Measurements from ENCODE around the gene PCLO. TPM values are rescaled to one million over a fixed set of nuclear protein-coding genes. Genes with fewer than 3 reads are reported as not detected.

The PCLO gene
- total and polyA plus RNA-seq, 2 of the 4 experiments (the other 2 are of a cell fraction) = under 0.01 to 0.05 TPM

DNA sequence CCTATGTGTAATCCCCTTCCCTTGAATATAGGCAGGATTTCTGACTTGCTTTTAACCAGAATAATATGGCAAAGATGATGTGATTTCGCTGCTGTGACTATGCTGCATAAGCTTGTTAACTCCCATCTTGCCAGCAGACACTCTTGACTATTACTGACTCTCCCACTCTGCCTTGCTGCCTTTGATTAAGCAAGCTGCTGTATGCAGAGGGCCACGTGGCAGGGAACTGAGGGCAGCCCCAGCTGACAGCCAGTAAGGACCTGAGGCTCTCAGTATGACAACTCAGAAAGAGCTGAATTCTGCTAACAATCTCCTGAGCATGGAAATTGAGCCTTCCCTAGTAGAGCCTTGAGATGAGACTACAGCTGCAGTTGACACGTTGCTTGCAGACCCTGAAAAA, 439.7 kb downstream of the PCLO start:
- H3K9ac ChIP-seq (ENCODE audit: low read depth, low read length) = no peak overlapping the region
- no peak overlapping the region for H3K23ac ChIP-seq (ENCODE audit: low read depth, low read length)
- no peak for DNase-seq
- H3K4me2 ChIP-seq (ENCODE audit: low read depth, low read length) = no peak overlapping the region
- H3K36me3 ChIP-seq (ENCODE audit: control insufficient read depth, insufficient read depth, low read length) = no peaks in the 10 kb centered on the region
- BruUV-seq (replicated peaks) = no TSS peak
- H3K18ac ChIP-seq (ENCODE audit: low read depth, low read length) = no peak overlapping the region
- 0 out of 2 replicates have a peak overlapping the region, but pooled peaks have one; percentile 29 for H3K14ac ChIP-seq (replicated peaks; ENCODE audit: low read depth, low read length)
- no peak overlapping the region for H2BK5ac ChIP-seq (ENCODE audit: low read depth, low read length, poor library complexity, severe bottlenecking)
- H3K9me1 ChIP-seq (ENCODE audit: insufficient read depth, low read length) = no peaks in the 10 kb centered on the region; the same call in 1 of the 2 replicates
- no peak overlapping the region for H4K5ac ChIP-seq (ENCODE audit: low read depth, low read length)
- dilution Hi-C loops (cut with HindIII; ENCODE audit: low sequenced_read_pairs, unreplicated experiment) = no loop called here
- no peak overlapping the region for H4K91ac ChIP-seq (ENCODE audit: insufficient read depth, low read depth, low read length)
- no peak overlapping the region for H3K4me3 ChIP-seq (ENCODE audit: insufficient read depth, low read depth, low read length)
- H4K8ac ChIP-seq (ENCODE audit: low read depth in 2 of 2, low read length in 2 of 2) = no peak overlapping the region
- ChIA-PET POLR2A (ENCODE audit: unreplicated experiment) (no interaction called here), CTCF (interaction anchor here (0.6 to 1.1 kb wide), 3 partner anchors 287 to 680 kb away, joined by 3 to 6 read pairs (median 4); no protein-coding TSS in a partner anchor)
- intact Hi-C loops (cut with micrococcal nuclease) = loop anchor here (10.0 kb wide), 1 partner anchor 238 kb away; no protein-coding TSS in a partner anchor
- H3K4me1 ChIP-seq (ENCODE audit: control insufficient read depth, insufficient read depth, low read length) = 0 out of 2 replicates have a peak, but pooled peaks cover 2% of the 10 kb centered on the region
- H2BK120ac ChIP-seq (ENCODE audit: low read depth, low read length) = no peak overlapping the region
- in situ Hi-C loops (cut with MboI; ENCODE audit: low sequenced_read_pairs) = loop anchor here (10.0 kb wide), 2 partner anchors 118 to 488 kb away; no protein-coding TSS in a partner anchor
- WGBS, 2 experiments (ENCODE audit: extremely low coverage in 2 of 2, insufficient read length in 1 of 2) = no CpG with 5 or more reads among the region's 3 CpGs
- H3K27ac ChIP-seq (ENCODE audit: insufficient read depth, low read length) = no peak overlapping the region
- no peaks in the 10 kb centered on the region for H3K9me3 ChIP-seq (ENCODE audit: control insufficient read depth, insufficient read depth, low read length)
- no peak overlapping the region for H2AK5ac ChIP-seq (ENCODE audit: low read depth, low read length)
- no peaks in the 10 kb centered on the region for H3K27me3 ChIP-seq (ENCODE audit: control insufficient read depth, insufficient read depth, low read length)
- no peaks in the 10 kb centered on the region for H3K79me1 ChIP-seq (ENCODE audit: low read depth in 1 of 2, low read length in 2 of 2)
- peak overlapping the region; percentile 40 for H2AFZ ChIP-seq (replicated peaks; ENCODE audit: low read length, poor library complexity)
- H2BK15ac ChIP-seq (ENCODE audit: low read depth, low read length) = no peak overlapping the region
- no peaks in the 10 kb centered on the region for H4K20me1 ChIP-seq (ENCODE audit: insufficient read depth, low read length)
- H3K4ac ChIP-seq (ENCODE audit: low read depth, low read length) = no peak overlapping the region
- H3K56ac ChIP-seq (ENCODE audit: extremely low read depth, insufficient read depth, low read length) = no peak overlapping the region
- H2BK20ac ChIP-seq (ENCODE audit: low read depth, low read length) = no peak overlapping the region
- peak; percentile 51 for ATAC-seq (ENCODE audit: low read depth)
- TF ChIP-seq MAZ (IDR thresholded peaks at IDR 0.05; ENCODE audit: borderline replicate concordance, low read depth, low read length) (no peak), RAD21 (IDR thresholded peaks at IDR 0.05; ENCODE audit: low read length) (no peak), USF2 (IDR thresholded peaks at IDR 0.05; ENCODE audit: low read depth, low read length) (peak; percentile 34; the same call in 1 of the 2 replicates), NFE2L2 (IDR thresholded peaks at IDR 0.05; ENCODE audit: low read depth, low read length) (no peak), BHLHE40 (IDR thresholded peaks at IDR 0.05; ENCODE audit: low read depth, low read length) (no peak)
- no peak overlapping the region for H2AK9ac ChIP-seq (replicated peaks; ENCODE audit: low read depth, low read length, poor library complexity)
